Measurements from ENCODE around the gene DDRGK1.

- no peak for TF ChIP-seq CTCF (IDR thresholded peaks at IDR 0.05)
- TF ChIP-seq EP300 (IDR thresholded peaks at IDR 0.05) = no peak
- no peak for TF ChIP-seq POLR2A (IDR thresholded peaks at IDR 0.05)
Observed at GRCh38 chr20:3150908-3151307, 53.6 kb downstream of the DDRGK1 start.

Data from tibial nerve (tissue), 4 donors.